ENCODE data around the gene CFAP57. TPM values are rescaled to one million over a fixed set of nuclear protein-coding genes. Genes with fewer than 3 reads are reported as not detected.

CFAP57 gene
- total and polyA plus RNA-seq, 2 of the 4 experiments (the other 2 are of a cell fraction): 0.29 to 0.36 TPM

DNA sequence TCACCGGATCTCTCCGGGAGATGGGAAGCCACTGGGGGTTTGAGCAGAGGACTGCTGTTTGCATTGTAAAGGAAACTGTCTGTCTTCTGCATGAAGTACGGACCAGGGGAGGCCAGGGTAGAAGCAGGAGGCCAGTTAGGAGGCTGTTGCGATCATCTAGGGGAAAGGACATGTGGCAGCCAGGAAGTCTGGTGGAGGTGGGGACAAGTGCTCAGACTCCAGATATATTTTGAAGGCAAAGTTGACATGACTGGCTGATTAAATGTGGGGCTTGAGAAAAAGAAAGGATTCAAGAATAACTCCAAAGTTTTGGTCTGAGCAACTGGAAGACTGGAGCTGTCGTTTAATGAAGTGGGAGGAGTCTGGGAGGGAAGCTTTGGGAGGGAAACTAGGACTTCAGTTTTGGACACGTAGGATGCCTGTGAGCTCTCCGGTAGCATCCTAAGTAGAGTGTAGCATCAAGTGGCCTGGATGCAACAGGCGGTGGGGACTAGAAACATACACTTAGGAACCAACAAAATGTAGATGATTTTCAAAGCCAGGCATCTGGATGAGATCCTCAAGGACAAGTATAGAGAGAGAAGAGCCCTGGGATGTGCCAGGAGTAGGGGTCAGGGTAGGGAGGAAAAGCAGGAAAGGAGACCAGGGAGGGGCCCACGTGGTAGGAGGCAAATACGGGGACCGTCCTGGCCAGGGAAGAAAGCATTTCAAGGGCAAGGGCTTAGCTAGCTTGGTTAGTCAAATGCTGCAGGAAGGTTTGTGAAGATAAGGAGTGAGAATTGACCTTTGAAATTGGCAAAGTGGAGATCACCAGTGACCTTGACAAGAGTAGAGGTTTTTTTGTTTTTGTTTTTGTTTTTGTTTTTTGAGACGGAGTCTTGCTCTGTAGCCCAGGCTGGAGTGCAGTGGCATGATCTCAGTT lies 116.9 kb downstream of the CFAP57 start:
- intact Hi-C loops (cut with micrococcal nuclease): no loop called here

More for the DNA sequence above, 116.9 kb downstream of the CFAP57 start:
- dilution Hi-C loops (cut with HindIII; ENCODE audit: low sequenced_read_pairs, unreplicated experiment): no loop called here
- DNase-seq (no peak), ATAC-seq (ENCODE audit: low read depth) (no peak)
- no peak overlapping the region for H3K27ac ChIP-seq (ENCODE audit: insufficient read depth, low read length)
- H3K27me3 ChIP-seq (ENCODE audit: control insufficient read depth, insufficient read depth, low read length): peaks cover 23% of the 10 kb centered on the region
- no peaks in the 10 kb centered on the region for H4K20me1 ChIP-seq (ENCODE audit: insufficient read depth, low read length)
- H3K4me2 ChIP-seq (ENCODE audit: low read depth, low read length): no peak overlapping the region
- H3K9me1 ChIP-seq (ENCODE audit: insufficient read depth, low read length): peaks cover 2% of the 10 kb centered on the region; the same call in 1 of the 2 replicates
- no peak overlapping the region for H4K91ac ChIP-seq (ENCODE audit: insufficient read depth, low read depth, low read length)
- H3K18ac ChIP-seq (ENCODE audit: low read depth, low read length): no peak overlapping the region
- H2BK15ac ChIP-seq (ENCODE audit: low read depth, low read length): no peak overlapping the region
- H3K4ac ChIP-seq (ENCODE audit: low read depth, low read length): no peak overlapping the region
- peak overlapping the region; percentile 0 for H2AK9ac ChIP-seq (replicated peaks; ENCODE audit: low read depth, low read length, poor library complexity)
- ChIA-PET POLR2A (ENCODE audit: unreplicated experiment) (no interaction called here), CTCF (no interaction called here)
- no peak overlapping the region for H2AFZ ChIP-seq (replicated peaks; ENCODE audit: low read length, poor library complexity)
- H2BK120ac ChIP-seq (ENCODE audit: low read depth, low read length): no peak overlapping the region
- H2AK5ac ChIP-seq (ENCODE audit: low read depth, low read length): no peak overlapping the region
- H4K8ac ChIP-seq (ENCODE audit: low read depth in 2 of 2, low read length in 2 of 2): no peak overlapping the region
- no peaks in the 10 kb centered on the region for H3K79me1 ChIP-seq (ENCODE audit: low read depth in 1 of 2, low read length in 2 of 2)
- no peaks in the 10 kb centered on the region; the same call in 1 of the 2 replicates for H3K4me1 ChIP-seq (ENCODE audit: control insufficient read depth, insufficient read depth, low read length)
- no peak for TF ChIP-seq SMC3 (IDR thresholded peaks at IDR 0.05; ENCODE audit: low read depth, low read length)
- H3K14ac ChIP-seq (replicated peaks; ENCODE audit: low read depth, low read length): no peak overlapping the region
- H2BK20ac ChIP-seq (ENCODE audit: low read depth, low read length): no peak overlapping the region
- no peak overlapping the region for H3K9ac ChIP-seq (ENCODE audit: low read depth, low read length)
- no peak overlapping the region for H3K4me3 ChIP-seq (ENCODE audit: insufficient read depth, low read depth, low read length)
- H3K9me3 ChIP-seq (ENCODE audit: control insufficient read depth, insufficient read depth, low read length): no peaks in the 10 kb centered on the region
- in situ Hi-C loops (cut with MboI; ENCODE audit: low sequenced_read_pairs): no loop called here
- H2BK5ac ChIP-seq (ENCODE audit: low read depth, low read length, poor library complexity, severe bottlenecking): no peak overlapping the region
- WGBS, 2 experiments (ENCODE audit: extremely low coverage in 2 of 2, insufficient read length in 1 of 2): 57% methylated on average over 5 of the region's 12 CpGs; no CpG with 5 or more reads in 1 of the 2 experiments
- no TSS peak for BruUV-seq (replicated peaks)
- H4K5ac ChIP-seq (ENCODE audit: low read depth, low read length): no peak overlapping the region
- no peak overlapping the region for H3K56ac ChIP-seq (ENCODE audit: extremely low read depth, insufficient read depth, low read length)
- H3K36me3 ChIP-seq (ENCODE audit: control insufficient read depth, insufficient read depth, low read length): no peaks in the 10 kb centered on the region
- H3K23ac ChIP-seq (ENCODE audit: low read depth, low read length): no peak overlapping the region

All from IMR-90 (cell line).